ENCODE results near the gene MIA.

MIA gene

GRCh38 chr19:40798683-40799557 lies 23.6 kb downstream of the MIA start, which contains the start of gene EGLN2:
EGLN2 (plus strand) TSS chr19:40799191; CDS start chr19:40800573, 1,382 bp downstream.
- Histone ChIP-seq H3K79me2 (ENCODE audit: insufficient read depth, low read length) (peaks cover 29% of the 10 kb centered on the region), H3K4me2 (ENCODE audit: low read length) (peak within 1 kb of the TSS; percentile 92), H4K20me1 (ENCODE audit: insufficient read depth, low read length) (no peaks in the 10 kb centered on the region), H3K4me1 (ENCODE audit: insufficient read depth, low read length, severe bottlenecking) (peaks cover 50% of the 10 kb centered on the region), H3K9ac (ENCODE audit: low read length) (peak within 1 kb of the TSS; percentile 94), H3K27me3 (ENCODE audit: insufficient read depth, low read length) (no peaks in the 10 kb centered on the region), H3K27ac (ENCODE audit: low read depth, low read length, poor library complexity, severe bottlenecking) (peak within 1 kb of the TSS; percentile 89), H3K9me3 (ENCODE audit: low read length) (no peaks in the 10 kb centered on the region), H3K36me3 (ENCODE audit: insufficient read depth, low read length) (peaks cover 26% of the 10 kb centered on the region; the same call in 1 of the 2 replicates), H3K9me2 (ENCODE audit: low read depth, low read length) (no peaks in the 10 kb centered on the region), H3F3A (ENCODE audit: insufficient read depth, low read length) (no peaks in the 10 kb centered on the region), H2AFZ (ENCODE audit: low read length) (no peak within 1 kb of the TSS), H3K4me3 (ENCODE audit: low read depth, low read length, poor library complexity, severe bottlenecking) (peak within 1 kb of the TSS; percentile 92)
- no peak for TF ChIP-seq CTCF (IDR thresholded peaks at IDR 0.05; ENCODE audit: low read length)
- TF ChIP-seq EZH2 (IDR thresholded peaks at IDR 0.05; ENCODE audit: borderline replicate concordance, low read length) = no peak

- H2AFZ ChIP-seq (ENCODE audit: low read length) = no peak overlapping the region
- H3K4me2 ChIP-seq (ENCODE audit: low read length) = peak overlapping the region; percentile 92
- H3F3A ChIP-seq (ENCODE audit: insufficient read depth, low read length) = no peaks in the 10 kb centered on the region
- H3K4me3 ChIP-seq (ENCODE audit: low read depth, low read length, poor library complexity, severe bottlenecking) = peak overlapping the region; percentile 92
- H3K79me2 ChIP-seq (ENCODE audit: insufficient read depth, low read length) = peaks cover 36% of the 10 kb centered on the region
- H3K36me3 ChIP-seq (ENCODE audit: insufficient read depth, low read length) = peaks cover 34% of the 10 kb centered on the region; the same call in 1 of the 2 replicates
- H3K27me3 ChIP-seq (ENCODE audit: insufficient read depth, low read length) = no peaks in the 10 kb centered on the region
- no peaks in the 10 kb centered on the region for H3K9me2 ChIP-seq (ENCODE audit: low read depth, low read length)
- H3K9ac ChIP-seq (ENCODE audit: low read length) = peak overlapping the region; percentile 94
- TF ChIP-seq CTCF (IDR thresholded peaks at IDR 0.05; ENCODE audit: low read length) (no peak), EZH2 (IDR thresholded peaks at IDR 0.05; ENCODE audit: borderline replicate concordance, low read length) (no peak)
- H4K20me1 ChIP-seq (ENCODE audit: insufficient read depth, low read length) = no peaks in the 10 kb centered on the region
- peak overlapping the region; percentile 67 for H3K27ac ChIP-seq (ENCODE audit: low read depth, low read length, poor library complexity, severe bottlenecking)
- H3K9me3 ChIP-seq (ENCODE audit: low read length) = no peaks in the 10 kb centered on the region
- peaks cover 58% of the 10 kb centered on the region for H3K4me1 ChIP-seq (ENCODE audit: insufficient read depth, low read length, severe bottlenecking)
Observed at GRCh38 chr19:40799558-40800338, 24.4 kb downstream of the MIA start.

GRCh38 chr19:40800339-40800996 lies 25.1 kb downstream of the MIA start:
- Histone ChIP-seq H3K36me3 (ENCODE audit: insufficient read depth, low read length) (peaks cover 36% of the 10 kb centered on the region; the same call in 1 of the 2 replicates), H3K27me3 (ENCODE audit: insufficient read depth, low read length) (no peaks in the 10 kb centered on the region), H3K27ac (ENCODE audit: low read depth, low read length, poor library complexity, severe bottlenecking) (peak overlapping the region; percentile 67), H3K4me3 (ENCODE audit: low read depth, low read length, poor library complexity, severe bottlenecking) (peak overlapping the region; percentile 92), H3K9me3 (ENCODE audit: low read length) (no peaks in the 10 kb centered on the region), H3K9me2 (ENCODE audit: low read depth, low read length) (no peaks in the 10 kb centered on the region), H3K4me2 (ENCODE audit: low read length) (peak overlapping the region; percentile 92), H2AFZ (ENCODE audit: low read length) (no peak overlapping the region), H3K9ac (ENCODE audit: low read length) (peak overlapping the region; percentile 94), H3K79me2 (ENCODE audit: insufficient read depth, low read length) (peaks cover 36% of the 10 kb centered on the region), H4K20me1 (ENCODE audit: insufficient read depth, low read length) (no peaks in the 10 kb centered on the region), H3F3A (ENCODE audit: insufficient read depth, low read length) (no peaks in the 10 kb centered on the region), H3K4me1 (ENCODE audit: insufficient read depth, low read length, severe bottlenecking) (peaks cover 66% of the 10 kb centered on the region)
- TF ChIP-seq EZH2 (IDR thresholded peaks at IDR 0.05; ENCODE audit: borderline replicate concordance, low read length) = no peak
- no peak for TF ChIP-seq CTCF (IDR thresholded peaks at IDR 0.05; ENCODE audit: low read length)

Measured in OCI-LY1 (cell line).